Upper lobe of left lung (tissue), 6 donors: ENCODE data around the gene C1QL1. TPM values are rescaled to one million over a fixed set of nuclear protein-coding genes. Genes with fewer than 3 reads are reported as not detected.

Experiments
- ATAC-seq, 2 donors: fragments of 200-7000 bp; cut with Tn5 transposase; one replicate each; pipeline ENCODE4 v1.9.1; 2022; ENCODE audit warnings: mild to moderate bottlenecking in 2 of 2, moderate library complexity in 2 of 2; ENCODE audit not compliant: low FRiP score in 2 of 2
- DNase-seq, 2 donors: peaks; one replicate each; pipeline ENCODE4 v3.0.0-alpha.2; 2019 to 2020
- H3K27ac ChIP-seq, 4 donors: fragments of 200-600 bp; sonication (generic); one replicate each; pipeline ENCODE4 v1.5.1; 2016 to 2019
- H3K27me3 ChIP-seq, 4 donors: fragments of 200-600 bp; sonication (generic); one replicate each; pipeline ENCODE4 v1.5.1; 2017 to 2019
- H3K36me3 ChIP-seq, 4 donors: fragments of 200-600 bp; sonication (generic); one replicate each; pipeline ENCODE4 v1.5.1; 2016 to 2019
- H3K4me1 ChIP-seq, 4 donors: fragments of 200-600 bp; sonication (generic); one replicate each; pipeline ENCODE4 v1.5.1; 2018 to 2019
- H3K4me3 ChIP-seq, 4 donors: fragments of 200-600 bp; sonication (generic); one replicate each; pipeline ENCODE4 v1.5.1; 2017 to 2019; ENCODE audit warnings: mild to moderate bottlenecking in 2 of 4, moderate library complexity in 1 of 4
- H3K9me3 ChIP-seq, 4 donors: fragments of 200-600 bp; sonication (generic); one replicate each; pipeline ENCODE4 v1.5.1; 2018 to 2019
- EP300 ChIP-seq, 4 donors: sonication (generic); formaldehyde crosslinking; IDR thresholded peaks; one replicate each; pipeline ENCODE4 v1.5.1; 2017; ENCODE audit warnings: antibody characterized with exemption in 4 of 4, control low read depth in 2 of 4
- POLR2A ChIP-seq, 4 donors: fragments of 450-650 bp; IDR thresholded peaks; one replicate each; pipeline ENCODE4 v1.5.1; 2016 to 2017; ENCODE audit warnings: antibody characterized with exemption in 4 of 4, mild to moderate bottlenecking in 2 of 4
- POLR2AphosphoS5 ChIP-seq, 2 donors: sonication (generic); formaldehyde crosslinking; IDR thresholded peaks; one replicate each; pipeline ENCODE4 v1.5.1; 2017; ENCODE audit warnings: antibody characterized with exemption in 2 of 2
- WGBS, 2 donors: methylation state at CpG; one replicate each; pipeline ENCODE4 v1.1.5; 2017 to 2018; 5-methylcytosine and 5-hydroxymethylcytosine counted together
- total RNA-seq, 6 donors: library from RNA; depleted of rRNA in 4 of 6; stranded (reverse); fragments of >200 nt in 4 of 6; gene quantifications; one replicate each; pipeline versions ENCODE4 v1.1.0 to v1.2.1, GENCODE V29; 2016 to 2021
- TF ChIP-seq, protein P1 (sequence below), 6 experiments: fragments of 450-650 bp in 4 of 6; fragments of 200-600 bp in 2 of 6; sonication (generic) in 2 of 6; IDR thresholded peaks; one replicate each; pipeline ENCODE4 v1.5.1; 2016 to 2019; ENCODE audit warnings: antibody characterized with exemption in 6 of 6
- donor health status: DM: no; HTN: no; CAD: no; lungs with moderate emphysema.
- donor health status: DM: no; HTN: yes; CAD: no; lungs with severe emphysema.

Gene C1QL1
- total RNA-seq, 6 donors from 2014 or later: 0.44 TPM; not detected in 5

DNA sequence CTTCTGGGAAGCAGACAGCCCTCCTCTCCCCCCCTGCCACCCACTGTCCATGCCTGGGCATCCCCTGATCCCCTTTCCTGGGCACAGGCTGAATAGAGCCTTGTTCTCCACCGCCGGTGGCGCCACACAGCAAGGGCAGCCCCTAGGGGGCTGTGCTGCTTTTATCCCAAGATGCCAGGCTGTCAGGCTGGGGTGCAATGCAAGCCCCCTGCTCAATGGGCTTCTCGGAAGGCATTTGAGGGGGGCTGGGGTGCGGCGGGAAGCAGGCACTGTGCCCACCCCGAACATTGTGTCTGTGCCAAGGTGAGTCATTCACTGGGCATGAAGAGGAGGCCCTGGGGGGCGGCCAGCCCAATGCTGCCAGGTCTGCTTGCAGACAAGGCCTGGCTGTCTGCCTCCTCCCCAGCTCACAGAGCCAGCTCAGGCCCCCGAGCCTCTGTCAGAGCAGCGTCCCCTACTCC, 51.3 kb downstream of the C1QL1 start:
- Histone ChIP-seq H3K4me1 (peaks cover 0 to 17% (median 8%) of the 10 kb centered on the region in 4 donors), H3K36me3 (no peaks in the 10 kb centered on the region), H3K4me3 (no peak overlapping the region), H3K9me3 (no peaks in the 10 kb centered on the region), H3K27me3 (peaks cover 0 to 4% (median under 1%) of the 10 kb centered on the region in 4 donors), H3K27ac (no peak overlapping the region)
- no peak for TF ChIP-seq EP300 (IDR thresholded peaks at IDR 0.05)
- TF ChIP-seq, protein P1, sequence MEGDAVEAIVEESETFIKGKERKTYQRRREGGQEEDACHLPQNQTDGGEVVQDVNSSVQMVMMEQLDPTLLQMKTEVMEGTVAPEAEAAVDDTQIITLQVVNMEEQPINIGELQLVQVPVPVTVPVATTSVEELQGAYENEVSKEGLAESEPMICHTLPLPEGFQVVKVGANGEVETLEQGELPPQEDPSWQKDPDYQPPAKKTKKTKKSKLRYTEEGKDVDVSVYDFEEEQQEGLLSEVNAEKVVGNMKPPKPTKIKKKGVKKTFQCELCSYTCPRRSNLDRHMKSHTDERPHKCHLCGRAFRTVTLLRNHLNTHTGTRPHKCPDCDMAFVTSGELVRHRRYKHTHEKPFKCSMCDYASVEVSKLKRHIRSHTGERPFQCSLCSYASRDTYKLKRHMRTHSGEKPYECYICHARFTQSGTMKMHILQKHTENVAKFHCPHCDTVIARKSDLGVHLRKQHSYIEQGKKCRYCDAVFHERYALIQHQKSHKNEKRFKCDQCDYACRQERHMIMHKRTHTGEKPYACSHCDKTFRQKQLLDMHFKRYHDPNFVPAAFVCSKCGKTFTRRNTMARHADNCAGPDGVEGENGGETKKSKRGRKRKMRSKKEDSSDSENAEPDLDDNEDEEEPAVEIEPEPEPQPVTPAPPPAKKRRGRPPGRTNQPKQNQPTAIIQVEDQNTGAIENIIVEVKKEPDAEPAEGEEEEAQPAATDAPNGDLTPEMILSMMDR (IDR thresholded peaks at IDR 0.05): no peak
- TF ChIP-seq POLR2AphosphoS5 (IDR thresholded peaks at IDR 0.05): no peak
- no peak for TF ChIP-seq POLR2A (IDR thresholded peaks at IDR 0.05)
- ATAC-seq (no peak), DNase-seq (no peak)
- WGBS, 2 donors: 59 to 70% methylated on average over 6 of the region's 10 CpGs

DNA sequence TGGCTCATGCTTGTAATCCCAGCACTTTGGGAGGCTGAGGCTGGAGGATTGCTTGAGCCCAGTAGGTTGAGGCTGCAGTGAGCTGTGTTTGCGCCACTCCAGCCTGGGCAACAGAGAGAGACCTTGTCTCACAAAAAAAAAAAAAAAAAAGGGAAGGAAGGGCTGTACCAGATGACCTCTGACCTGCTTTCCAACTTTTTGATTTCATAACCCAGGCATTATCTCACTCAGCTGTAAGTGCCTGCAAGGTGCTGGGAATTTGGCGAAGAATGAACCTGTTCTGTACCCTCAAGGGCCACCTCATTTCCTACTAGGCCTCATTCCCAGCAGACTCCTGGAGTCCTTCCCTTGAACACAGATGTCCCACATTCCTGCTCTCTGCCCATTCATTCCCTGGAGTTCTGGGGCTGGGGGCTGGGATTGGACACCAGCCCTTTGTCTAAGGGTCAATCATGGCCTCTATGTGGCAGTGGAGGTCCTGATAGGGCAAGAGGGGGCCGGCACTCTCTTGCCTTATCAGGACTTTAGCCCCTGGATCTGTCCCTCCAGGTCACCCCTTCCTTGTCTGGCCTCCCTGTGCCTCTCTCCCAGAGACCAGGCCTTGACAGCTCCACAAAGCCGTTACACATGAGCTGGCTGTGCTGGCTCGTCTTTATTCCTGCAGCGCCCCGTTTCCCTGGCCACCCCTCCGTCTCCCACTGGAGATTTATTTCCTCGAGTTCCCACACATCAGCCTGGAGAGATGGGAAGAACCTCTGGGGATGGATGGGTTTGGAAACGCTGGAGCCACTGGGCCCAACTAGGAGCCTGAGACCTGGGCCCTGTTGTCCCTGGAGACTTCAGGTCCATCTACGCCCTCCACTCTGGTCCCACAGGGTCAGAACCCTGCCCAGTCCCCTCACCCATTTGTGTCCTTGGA, 52.0 kb downstream of the C1QL1 start:
- H3K27me3 ChIP-seq: peaks cover 0 to 7% (median 3%) of the 10 kb centered on the region in 4 donors
- no peaks in the 10 kb centered on the region for H3K36me3 ChIP-seq
- no peak overlapping the region for H3K4me3 ChIP-seq
- peaks cover 5 to 24% (median 15%) of the 10 kb centered on the region in 4 donors for H3K4me1 ChIP-seq
- no peaks in the 10 kb centered on the region for H3K9me3 ChIP-seq
- H3K27ac ChIP-seq: no peak overlapping the region
- TF ChIP-seq EP300 (IDR thresholded peaks at IDR 0.05): no peak
- TF ChIP-seq POLR2AphosphoS5 (IDR thresholded peaks at IDR 0.05): no peak
- TF ChIP-seq POLR2A (IDR thresholded peaks at IDR 0.05): no peak
- TF ChIP-seq, protein P1 (IDR thresholded peaks at IDR 0.05): no peak
- WGBS, 2 donors: 76% methylated on average over 10 to 11 of the region's 11 CpGs
- DNase-seq: no peak
- no peak for ATAC-seq

DNA sequence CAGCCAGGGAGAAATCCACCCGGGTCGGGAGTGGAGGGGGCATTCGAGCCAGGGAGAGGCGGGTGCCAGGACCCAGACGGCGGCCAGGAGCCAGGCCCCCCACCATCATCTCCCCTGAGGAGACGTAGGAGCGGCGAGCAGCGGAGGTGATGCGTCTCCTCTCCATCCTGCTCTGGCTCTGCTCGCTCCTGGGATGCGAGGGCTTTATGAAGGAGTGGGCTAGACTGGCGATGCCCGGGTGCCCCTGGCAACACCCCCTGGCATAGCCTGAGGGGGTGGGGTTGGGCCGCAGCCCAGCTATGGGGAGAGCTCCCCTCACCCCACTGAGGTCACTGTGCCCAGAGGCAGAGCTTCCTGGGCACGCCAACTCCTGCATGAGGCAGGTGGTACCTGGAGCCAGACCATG, 52.8 kb downstream of the C1QL1 start, which contains the start of gene GFAP:
Gene GFAP (minus strand): TSS at position 180 of the 406 bp plus-strand sequence. CDS start 14 bp downstream, at position 166.
- 81 to 92% methylated on average over 8 to 17 of the region's 17 CpGs for WGBS, 2 donors
- DNase-seq: no peak

DNA sequence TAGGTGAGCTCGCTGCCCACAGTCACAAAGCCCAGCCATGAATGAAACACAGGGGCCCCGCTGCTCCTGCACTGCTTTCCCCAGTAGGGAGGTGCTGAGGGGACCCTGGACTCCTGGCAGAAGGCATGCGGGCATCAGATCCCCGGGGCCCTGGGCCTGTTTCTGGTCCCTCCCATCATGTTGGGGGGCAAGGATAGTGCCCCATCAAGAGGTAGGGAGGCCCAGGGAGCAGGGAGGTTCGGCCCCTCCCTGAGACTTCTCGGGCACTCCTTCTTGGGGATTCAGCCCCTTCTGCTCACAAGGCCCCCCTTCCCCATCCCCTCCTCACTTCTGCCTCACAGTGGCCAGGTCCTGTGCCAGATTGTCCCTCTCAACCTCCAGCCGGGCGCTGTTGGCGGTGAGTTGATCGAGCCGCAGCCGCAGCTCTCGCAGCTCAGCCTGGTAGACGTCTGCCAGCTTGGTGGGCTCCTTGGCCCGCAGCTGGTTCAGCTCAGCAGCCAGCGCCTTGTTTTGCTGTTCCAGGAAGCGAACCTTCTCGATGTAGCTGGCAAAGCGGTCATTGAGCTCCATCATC, 53.3 kb downstream of the C1QL1 start:
- Histone ChIP-seq H3K9me3 (no peaks in the 10 kb centered on the region), H3K36me3 (no peaks in the 10 kb centered on the region), H3K27ac (no peak overlapping the region), H3K27me3 (peaks cover 0 to 7% (median 3%) of the 10 kb centered on the region in 4 donors), H3K4me1 (peaks cover 8 to 27% (median 17%) of the 10 kb centered on the region in 4 donors), H3K4me3 (no peak overlapping the region)
- DNase-seq: no peak
- no peak for ATAC-seq
- WGBS, 2 donors: 87 to 90% methylated on average over 2 to 19 of the region's 19 CpGs
- TF ChIP-seq, protein P1 (IDR thresholded peaks at IDR 0.05): no peak
- TF ChIP-seq POLR2A (IDR thresholded peaks at IDR 0.05): no peak
- no peak for TF ChIP-seq POLR2AphosphoS5 (IDR thresholded peaks at IDR 0.05)
- no peak for TF ChIP-seq EP300 (IDR thresholded peaks at IDR 0.05)

More for the DNA sequence above, 52.8 kb downstream of the C1QL1 start, which contains the start of gene GFAP:
- TF ChIP-seq, protein P1 (IDR thresholded peaks at IDR 0.05): no peak
- TF ChIP-seq POLR2A (IDR thresholded peaks at IDR 0.05) (no peak), EP300 (IDR thresholded peaks at IDR 0.05) (no peak), POLR2AphosphoS5 (IDR thresholded peaks at IDR 0.05) (no peak)
- Histone ChIP-seq H3K9me3 (no peaks in the 10 kb centered on the region), H3K27me3 (peaks cover 0 to 7% (median 3%) of the 10 kb centered on the region in 4 donors), H3K4me3 (no peak within 1 kb of the TSS), H3K27ac (no peak within 1 kb of the TSS), H3K36me3 (no peaks in the 10 kb centered on the region), H3K4me1 (peaks cover 8 to 27% (median 17%) of the 10 kb centered on the region in 4 donors)
- ATAC-seq: no peak
